Right cardiac atrium (tissue), 5 donors: ENCODE measurements around the gene TMEM272. TPM values are rescaled to one million over a fixed set of nuclear protein-coding genes. Genes with fewer than 3 reads are reported as not detected.

Experiments
- ATAC-seq, 2 donors: fragments of 200-7000 bp; cut with Tn5 transposase; one replicate each; pipeline versions ENCODE4 v1.8.0 to v1.9.1; 2020; ENCODE audit warnings: moderate library complexity in 2 of 2, mild to moderate bottlenecking in 1 of 2
- DNase-seq, 3 donors: peaks; one replicate each; pipeline ENCODE4 v3.0.0-alpha.2; 2020
- H3K27ac ChIP-seq: one replicate; pipeline ENCODE4 v1.5.1; 2013; ENCODE audit warnings: mild to moderate bottlenecking, low read length, control low read depth, moderate library complexity
- H3K27me3 ChIP-seq: one replicate; pipeline ENCODE4 v1.6.1; 2013; ENCODE audit not compliant: control insufficient read depth, insufficient read depth
- H3K4me1 ChIP-seq: one replicate; pipeline ENCODE4 v1.6.1; 2013; ENCODE audit warnings: low read length; ENCODE audit not compliant: control insufficient read depth, insufficient read depth
- H3K4me3 ChIP-seq: one replicate; pipeline ENCODE4 v1.5.1; 2013; ENCODE audit warnings: low read length, control low read depth
- H3K9me3 ChIP-seq: one replicate; pipeline ENCODE4 v1.6.1; 2013; ENCODE audit warnings: low read length; ENCODE audit not compliant: control insufficient read depth
- WGBS: extraction: QIAGEN DNeasy Blood & Tissue Kit; methylation state at CpG from one replicate; pipeline ENCODE4 v1.1.7; 2013; 5-methylcytosine and 5-hydroxymethylcytosine counted together
- intact Hi-C, 4 donors: fragments of 100-400 bp; cut with DNase I; formaldehyde crosslinking; loops; one replicate each; pipeline versions ENCODE4 v1.11.0 to v1.14.0; 2022 to 2023
- polyA plus RNA-seq: library from polyadenylated mRNA; stranded (reverse); fragments of 200-250 nt; gene quantifications from one replicate; pipeline ENCODE4 v1.2.3, GENCODE V29; 2013
- total RNA-seq, 4 donors: library from RNA; stranded (reverse); fragmentation: NEBNext Ultra II Directional; extraction: Animal tissue kit (Norgen Biotek cat#: 25700); gene quantifications; one replicate each; pipeline ENCODE4 v1.2.1, GENCODE V29; 2021
- donor health status: healthy with polysubstance abuse.
- donor health status: DM: no; HTN: yes; CAD: no.
- donor health status: DM: no; HTN: no; CAD: no.
- donor health status: DM: no; HTN: yes; CAD: no; lungs with severe emphysema.
- donor health status: DM: yes; HTN: yes; CAD: no.

Gene TMEM272
- total and polyA plus RNA-seq, 5 donors = 2.7 to 8.2 (median 4.3) TPM

- intact Hi-C loops = no loop called here
- ATAC-seq = no peak
Observed at GRCh38 chr13:51778392-51778791, 66.6 kb downstream of the TMEM272 start.

DNA sequence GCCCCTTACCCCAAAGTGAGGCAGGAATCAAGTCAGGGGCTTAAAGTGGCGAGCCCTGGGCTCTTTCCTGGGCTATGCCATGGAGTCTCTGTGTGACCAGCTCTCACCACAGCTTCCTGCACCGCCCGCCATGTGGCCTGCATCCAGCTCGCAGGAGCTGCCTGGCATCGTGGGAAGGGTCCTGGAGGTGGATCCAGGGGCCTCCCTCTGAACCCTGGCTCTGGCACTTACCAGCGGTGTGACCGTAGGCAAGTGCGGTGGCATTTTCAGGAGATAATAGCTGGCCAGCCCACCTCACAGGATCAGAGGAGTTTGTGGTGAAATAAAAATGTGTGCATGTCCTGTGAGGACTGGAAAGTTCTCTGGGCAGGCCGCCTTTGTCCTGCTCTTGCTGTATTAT is 67.1 kb downstream of the TMEM272 start:
- intact Hi-C loops = no loop called here
- ATAC-seq (no peak), DNase-seq (peak in 1 of 3 donors; percentile 57)
- Histone ChIP-seq H3K27ac (no peak overlapping the region), H3K4me1 (peaks cover 5% of the 10 kb centered on the region), H3K9me3 (no peaks in the 10 kb centered on the region), H3K4me3 (no peak overlapping the region), H3K27me3 (no peaks in the 10 kb centered on the region)
- WGBS = 88% methylated on average over 9 of the region's 9 CpGs

More at GRCh38 chr13:51778392-51778791, 66.6 kb downstream of the TMEM272 start:
- H3K4me1 ChIP-seq = peaks cover 5% of the 10 kb centered on the region
- DNase-seq = peak in 2 of 3 donors; percentile 33 to 63
- no peak overlapping the region for H3K27ac ChIP-seq
- no peak overlapping the region for H3K4me3 ChIP-seq
- WGBS = 78% methylated on average over 11 of the region's 11 CpGs
- no peaks in the 10 kb centered on the region for H3K27me3 ChIP-seq
- no peaks in the 10 kb centered on the region for H3K9me3 ChIP-seq

DNA sequence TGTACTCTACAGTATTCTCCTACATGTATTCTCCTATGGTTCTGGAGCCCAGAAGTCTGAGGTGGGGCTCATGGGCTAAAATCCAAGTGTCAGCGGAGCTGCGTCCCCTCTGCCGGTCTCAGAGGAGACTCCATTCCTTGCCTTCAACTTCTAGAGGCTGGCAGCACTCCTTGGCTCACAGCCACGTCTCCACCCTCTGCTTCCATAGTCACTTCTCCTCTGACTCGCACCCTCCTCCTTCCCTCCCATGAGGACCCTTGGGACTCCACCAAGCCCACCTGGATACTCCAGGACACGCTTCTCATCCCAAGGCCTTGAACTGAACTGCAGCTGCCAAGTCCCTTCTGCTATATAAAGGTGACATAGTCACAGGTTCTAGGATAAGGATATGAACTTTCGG is 68.8 kb downstream of the TMEM272 start:
- 84% methylated on average over 7 of the region's 7 CpGs for WGBS
- no peak for ATAC-seq

DNA sequence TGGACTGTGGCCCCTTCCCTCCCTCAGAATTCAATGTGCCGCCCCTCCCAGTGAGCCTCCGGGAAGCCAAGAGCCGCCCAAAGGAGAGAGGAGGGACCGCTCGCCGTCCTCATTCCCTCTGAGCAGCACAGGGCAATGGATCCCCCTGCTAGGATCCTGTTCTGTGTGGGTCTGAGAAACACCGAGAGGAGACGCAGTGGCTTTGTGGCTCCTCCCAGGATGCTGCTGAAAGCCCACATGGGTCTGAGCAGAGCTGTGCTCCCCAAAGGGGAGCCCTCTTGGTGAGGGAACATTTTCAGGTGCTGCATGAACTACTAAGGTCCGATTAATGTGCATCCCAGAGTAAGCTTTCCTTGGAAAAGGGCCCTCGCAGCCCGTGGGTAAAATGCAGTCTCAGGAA is 71.5 kb downstream of the TMEM272 start:
- intact Hi-C loops = no loop called here
- DNase-seq = peak in 1 of 3 donors; percentile 20
- Histone ChIP-seq H3K9me3 (no peaks in the 10 kb centered on the region), H3K27ac (no peak overlapping the region), H3K4me1 (peaks cover 11% of the 10 kb centered on the region), H3K4me3 (no peak overlapping the region), H3K27me3 (no peaks in the 10 kb centered on the region)
- no peak for ATAC-seq
- 87% methylated on average over 11 of the region's 11 CpGs for WGBS

More for the DNA sequence above, 68.8 kb downstream of the TMEM272 start:
- peak in 1 of 3 donors; percentile 70 for DNase-seq
- Histone ChIP-seq H3K9me3 (no peaks in the 10 kb centered on the region), H3K4me3 (no peak overlapping the region), H3K4me1 (peaks cover 2% of the 10 kb centered on the region), H3K27ac (no peak overlapping the region), H3K27me3 (no peaks in the 10 kb centered on the region)
- intact Hi-C loops = no loop called here

DNA sequence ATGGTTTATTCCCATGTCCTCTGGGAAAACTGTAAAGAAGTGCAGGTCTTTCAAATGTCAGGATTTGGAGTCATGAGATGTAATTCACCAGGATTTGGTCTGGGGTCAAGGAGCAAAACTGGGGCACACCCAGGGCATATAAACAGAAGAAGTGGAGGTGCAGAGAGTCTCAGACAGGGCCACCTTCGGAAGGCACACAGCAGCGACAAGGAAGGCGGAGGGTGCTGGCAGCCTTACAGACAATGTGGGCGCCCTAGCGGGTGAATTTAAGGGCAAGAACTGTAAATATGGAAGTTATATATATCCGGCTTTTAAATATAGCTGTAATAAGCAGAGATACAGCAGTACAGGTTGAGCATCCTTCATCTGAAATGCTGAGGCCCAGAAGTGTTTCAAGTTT is 72.2 kb downstream of the TMEM272 start:
- intact Hi-C loops = no loop called here

GRCh38 chr13:51772105-51772455 is 72.9 kb downstream of the TMEM272 start:
- Histone ChIP-seq H3K4me1 (peaks cover 15% of the 10 kb centered on the region), H3K27me3 (no peaks in the 10 kb centered on the region), H3K27ac (no peak overlapping the region), H3K9me3 (no peaks in the 10 kb centered on the region), H3K4me3 (no peak overlapping the region)
- no peak for DNase-seq
- 84% methylated on average over 9 of the region's 9 CpGs for WGBS
- intact Hi-C loops = no loop called here
- no peak for ATAC-seq

More for the DNA sequence above, 72.2 kb downstream of the TMEM272 start:
- Histone ChIP-seq H3K27me3 (no peaks in the 10 kb centered on the region), H3K4me3 (no peak overlapping the region), H3K27ac (no peak overlapping the region), H3K4me1 (peaks cover 15% of the 10 kb centered on the region), H3K9me3 (no peaks in the 10 kb centered on the region)
- DNase-seq = peak in 1 of 3 donors; percentile 7
- ATAC-seq = no peak
- WGBS = 95% methylated on average over 6 of the region's 6 CpGs

DNA sequence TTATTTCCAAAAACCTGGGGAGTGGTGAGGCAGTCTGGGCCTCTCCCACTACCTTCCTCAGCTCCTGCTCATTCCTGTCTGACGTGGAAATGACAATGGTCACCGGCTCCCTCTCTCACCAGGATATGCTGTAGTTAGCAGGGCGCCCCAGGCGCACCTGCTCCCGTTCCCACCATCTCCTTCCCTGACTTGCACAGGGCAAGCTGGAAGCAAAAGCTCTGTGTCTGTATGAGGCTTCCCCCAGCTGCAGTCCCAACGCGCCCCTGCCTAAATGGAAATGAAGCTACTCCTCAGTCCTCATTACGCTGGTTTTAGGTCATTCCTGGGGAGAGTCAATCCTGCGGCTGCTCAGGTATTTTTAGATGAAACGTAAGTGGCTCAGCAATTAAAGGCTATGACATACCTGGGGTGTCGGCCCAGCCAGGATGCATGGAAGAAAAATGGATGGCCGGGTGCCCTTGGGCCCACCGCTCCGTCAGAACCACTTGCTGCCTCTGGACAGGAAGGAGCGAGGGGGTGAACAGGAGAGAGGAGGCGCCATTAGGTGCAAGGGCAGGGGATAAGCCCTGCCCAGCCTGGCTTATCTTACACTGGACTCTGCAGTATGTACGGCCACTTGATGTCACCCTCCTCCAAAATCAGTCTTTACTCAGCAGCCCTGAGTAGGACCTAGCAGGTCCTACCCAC is 73.4 kb downstream of the TMEM272 start:
- 78% methylated on average over 17 of the region's 17 CpGs for WGBS
- intact Hi-C loops = no loop called here
- Histone ChIP-seq H3K4me1 (peaks cover 15% of the 10 kb centered on the region), H3K27ac (no peak overlapping the region), H3K4me3 (no peak overlapping the region), H3K9me3 (no peaks in the 10 kb centered on the region), H3K27me3 (no peaks in the 10 kb centered on the region)
- ATAC-seq (peak; percentile 26 to 42), DNase-seq (peak in 1 of 3 donors; percentile 59)

DNA sequence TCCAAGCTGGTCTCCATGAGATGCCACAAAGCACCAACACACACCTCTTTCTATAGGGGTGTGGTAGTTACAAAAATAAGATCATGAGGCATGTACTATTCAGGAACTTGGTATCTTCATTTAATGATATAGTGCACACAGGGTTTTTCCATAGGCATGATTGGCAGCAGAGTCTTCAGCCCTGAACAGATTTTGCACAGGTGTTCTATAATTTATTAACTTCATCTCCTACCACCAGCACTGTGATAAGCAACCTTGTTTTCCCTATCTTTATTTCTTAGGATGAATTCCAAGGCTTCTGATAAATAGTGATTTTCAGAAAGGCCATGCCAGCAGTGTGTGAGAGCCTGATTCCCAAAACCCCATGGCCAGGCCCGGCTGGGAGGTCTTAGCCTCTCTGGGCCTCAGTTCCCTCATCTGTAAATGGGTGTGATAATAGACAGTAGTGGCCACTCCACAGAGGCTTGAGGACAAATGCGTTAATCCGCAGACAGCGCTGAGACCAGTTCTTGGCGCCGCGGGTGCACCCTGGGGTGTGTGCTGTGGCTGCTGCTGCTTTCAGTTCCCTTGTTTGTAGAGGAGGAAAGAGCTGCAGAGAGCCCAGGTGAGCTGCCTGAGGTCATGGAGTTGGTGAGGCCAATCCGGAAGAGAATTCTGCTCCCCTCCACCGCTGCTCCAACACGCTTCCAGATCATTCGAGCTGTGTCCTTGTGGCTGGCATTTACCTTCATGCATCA is 74.1 kb downstream of the TMEM272 start:
- WGBS = 91% methylated on average over 11 of the region's 11 CpGs
- Histone ChIP-seq H3K4me3 (no peak overlapping the region), H3K27me3 (no peaks in the 10 kb centered on the region), H3K27ac (peak overlapping the region; percentile 94), H3K9me3 (no peaks in the 10 kb centered on the region), H3K4me1 (peaks cover 15% of the 10 kb centered on the region)
- intact Hi-C loops = no loop called here
- no peak for ATAC-seq
- DNase-seq = peak in 2 of 3 donors; percentile 41 to 54

GRCh38 chr13:51770160-51770559 is 74.8 kb downstream of the TMEM272 start:
- 94% methylated on average over 6 of the region's 6 CpGs for WGBS
- no peak for ATAC-seq
- peaks cover 15% of the 10 kb centered on the region for H3K4me1 ChIP-seq
- H3K9me3 ChIP-seq = no peaks in the 10 kb centered on the region
- intact Hi-C loops = no loop called here
- peak in 1 of 3 donors; percentile 35 for DNase-seq
- peak overlapping the region; percentile 94 for H3K27ac ChIP-seq
- no peaks in the 10 kb centered on the region for H3K27me3 ChIP-seq
- no peak overlapping the region for H3K4me3 ChIP-seq

GRCh38 chr13:51769455-51770127 is 75.4 kb downstream of the TMEM272 start:
- H3K4me1 ChIP-seq = peaks cover 18% of the 10 kb centered on the region
- DNase-seq (peak; percentile 66 to 93 (median 81)), ATAC-seq (peak; percentile 87 to 89)
- no peak overlapping the region for H3K4me3 ChIP-seq
- intact Hi-C loops = no loop called here
- H3K27me3 ChIP-seq = no peaks in the 10 kb centered on the region
- WGBS = 35% methylated on average over 11 of the region's 11 CpGs
- no peaks in the 10 kb centered on the region for H3K9me3 ChIP-seq
- peak overlapping the region; percentile 69 for H3K27ac ChIP-seq

- Histone ChIP-seq H3K27me3 (no peaks in the 10 kb centered on the region), H3K4me1 (peaks cover 21% of the 10 kb centered on the region), H3K9me3 (no peaks in the 10 kb centered on the region), H3K27ac (peak overlapping the region; percentile 69), H3K4me3 (no peak overlapping the region)
- intact Hi-C loops = no loop called here
- ATAC-seq = no peak
- 88% methylated on average over 19 of the region's 19 CpGs for WGBS
- peak in 2 of 3 donors; percentile 54 to 60 for DNase-seq
Observed at GRCh38 chr13:51768976-51769375, 76.0 kb downstream of the TMEM272 start.
